Smooth muscle cell of the brain vasculature (primary cell): Measurements from ENCODE around the gene MEIOSIN.
"Not testable (repeated sequence)": the region's sequence is repeated elsewhere in the genome, so short reads cannot be mapped to it uniquely, and the experiment has no call there.

Experiments
- DNase-seq: peaks from one replicate; pipeline ENCODE4 v3.0.0-alpha.2; 2012; ENCODE audit warnings: low read depth, low spot score

Gene MEIOSIN

GRCh38 chr19:45798995-45799517, 65.8 kb downstream of the MEIOSIN start:
- peak; percentile 40 for DNase-seq

- DNase-seq = not testable (repeated sequence)
Observed at GRCh38 chr19:45799541-45799940, 66.3 kb downstream of the MEIOSIN start.

GRCh38 chr19:45800070-45800553, 66.9 kb downstream of the MEIOSIN start:
- DNase-seq = no peak

GRCh38 chr19:45801603-45802175, 68.5 kb downstream of the MEIOSIN start:
- DNase-seq = no peak

- no peak for DNase-seq
Observed at GRCh38 chr19:45804140-45804958, 71.1 kb downstream of the MEIOSIN start.

GRCh38 chr19:45804959-45805230, 71.7 kb downstream of the MEIOSIN start:
- no peak for DNase-seq

- DNase-seq = no peak
Observed at GRCh38 chr19:45805719-45806118, 72.5 kb downstream of the MEIOSIN start.

- peak; percentile 40 for DNase-seq
Observed at GRCh38 chr19:45809643-45810159, 76.5 kb downstream of the MEIOSIN start.

- no peak for DNase-seq
Observed at GRCh38 chr19:45812297-45812696, 79.1 kb downstream of the MEIOSIN start.
